CD4-positive, alpha-beta T cell treated with Interleukin-6 at 100 ng/mL for 8 hours (primary cell): Measurements from ENCODE around the gene SOX8.

Experiments used
- DNase-seq: peaks from one replicate; pipeline ENCODE4 v3.0.0-alpha.2; 2020; ENCODE audit warnings: mixed read lengths, low spot score

SOX8 gene

GRCh38 chr16:988471-989353 lies 7.1 kb downstream of the SOX8 start:
- DNase-seq: no peak

GRCh38 chr16:989354-989814 lies 7.8 kb downstream of the SOX8 start:
- DNase-seq: no peak

- no peak for DNase-seq
Measured at GRCh38 chr16:990516-991291, 9.1 kb downstream of the SOX8 start.

GRCh38 chr16:991345-991744 lies 9.8 kb downstream of the SOX8 start:
- DNase-seq: no peak

- no peak for DNase-seq
Measured at GRCh38 chr16:991773-992172, 10.2 kb downstream of the SOX8 start.

GRCh38 chr16:993731-994130 lies 12.2 kb downstream of the SOX8 start:
- DNase-seq: no peak

GRCh38 chr16:995087-995486 lies 13.5 kb downstream of the SOX8 start:
- DNase-seq: no peak

GRCh38 chr16:995783-996182 lies 14.2 kb downstream of the SOX8 start:
- DNase-seq: no peak

- DNase-seq: peak; percentile 48
Measured at GRCh38 chr16:996681-997080, 15.1 kb downstream of the SOX8 start.

GRCh38 chr16:997440-998051 lies 16.0 kb downstream of the SOX8 start:
- DNase-seq: peak; percentile 68

- DNase-seq: no peak
Measured at GRCh38 chr16:998211-998610, 16.6 kb downstream of the SOX8 start.

- DNase-seq: no peak
Measured at GRCh38 chr16:998615-999014, 17.0 kb downstream of the SOX8 start.

GRCh38 chr16:999677-1000076 lies 18.1 kb downstream of the SOX8 start:
- no peak for DNase-seq

GRCh38 chr16:1000608-1001007 lies 19.0 kb downstream of the SOX8 start:
- no peak for DNase-seq

- DNase-seq: no peak
Measured at GRCh38 chr16:1001096-1001495, 19.5 kb downstream of the SOX8 start.

- peak; percentile 66 for DNase-seq
Measured at GRCh38 chr16:1002399-1003166, 21.0 kb downstream of the SOX8 start.

GRCh38 chr16:1003391-1004347 lies 22.1 kb downstream of the SOX8 start:
- DNase-seq: peak; percentile 60

GRCh38 chr16:1005286-1005685 lies 23.7 kb downstream of the SOX8 start:
- no peak for DNase-seq

- DNase-seq: no peak
Measured at GRCh38 chr16:1006781-1007180, 25.2 kb downstream of the SOX8 start.

- no peak for DNase-seq
Measured at GRCh38 chr16:1007284-1007850, 25.8 kb downstream of the SOX8 start.
